H9 (cell line): ENCODE results near the gene CACNA2D4. TPM values are rescaled to one million over a fixed set of nuclear protein-coding genes. Genes with fewer than 3 reads are reported as not detected.

Experiments used
- DNase-seq: peaks from one replicate; pipeline ENCODE4 v3.0.0-alpha.2; 2017
- H2AFZ ChIP-seq: one replicate; pipeline ENCODE4 v1.6.1; 2013; ENCODE audit warnings: mild to moderate bottlenecking, low read length, control low read depth, moderate library complexity
- H2AK5ac ChIP-seq: 2 replicates; pipeline ENCODE4 v1.6.1; 2013; ENCODE audit warnings: low read length, control low read depth, mixed read lengths; ENCODE audit not compliant: insufficient read length
- H2BK120ac ChIP-seq: one replicate; pipeline ENCODE4 v1.6.1; 2013; ENCODE audit warnings: low read depth, mild to moderate bottlenecking, low read length, control low read depth, inconsistent platforms; ENCODE audit not compliant: poor library complexity, severe bottlenecking
- H2BK12ac ChIP-seq: 2 replicates; pipeline ENCODE4 v1.6.1; 2013; ENCODE audit warnings: low read length, control low read depth, mixed read lengths, low read depth; ENCODE audit not compliant: insufficient read length
- H2BK15ac ChIP-seq: 2 replicates; pipeline ENCODE4 v1.6.1; 2013; ENCODE audit warnings: low read depth, low read length, control low read depth
- H2BK20ac ChIP-seq: one replicate; pipeline ENCODE4 v1.6.1; 2013; ENCODE audit warnings: low read depth, mild to moderate bottlenecking, low read length, control low read depth, inconsistent platforms; ENCODE audit not compliant: poor library complexity, severe bottlenecking
- H2BK5ac ChIP-seq: 2 replicates; pipeline ENCODE4 v1.6.1; 2013; ENCODE audit warnings: low read length, control low read depth, mixed read lengths; ENCODE audit not compliant: insufficient read length
- H3K14ac ChIP-seq: 2 replicates; pipeline ENCODE4 v1.6.1; 2013; ENCODE audit warnings: low read length, control low read depth; ENCODE audit not compliant: insufficient read depth
- H3K18ac ChIP-seq: 2 replicates; pipeline ENCODE4 v1.6.1; 2013; ENCODE audit warnings: low read depth, mild to moderate bottlenecking, mixed read lengths, low read length, control low read depth; ENCODE audit not compliant: insufficient read length
- H3K23ac ChIP-seq: 2 replicates; pipeline ENCODE4 v1.6.1; 2013; ENCODE audit warnings: low read length, control low read depth, mixed read lengths, low read depth; ENCODE audit not compliant: insufficient read length
- H3K23me2 ChIP-seq: 2 replicates; pipeline ENCODE4 v1.6.1; 2013; ENCODE audit warnings: low read depth, mild to moderate bottlenecking, mixed read lengths, low read length, control low read depth; ENCODE audit not compliant: insufficient read length, poor library complexity, severe bottlenecking
- H3K27ac ChIP-seq: 2 replicates; pipeline ENCODE4 v1.5.1; 2013; ENCODE audit warnings: low read length, control low read depth, mixed read lengths, low read depth; ENCODE audit not compliant: insufficient read length
- H3K27me3 ChIP-seq: 2 replicates; pipeline ENCODE4 v1.6.1; 2013; ENCODE audit warnings: low read length, control low read depth, inconsistent platforms; ENCODE audit not compliant: insufficient read depth
- H3K4ac ChIP-seq: 2 replicates; pipeline ENCODE4 v1.6.1; 2013; ENCODE audit warnings: low read depth, mild to moderate bottlenecking, control low read depth, inconsistent platforms, low read length, moderate library complexity
- H3K4me1 ChIP-seq: 2 replicates; pipeline ENCODE4 v1.6.1; 2013; ENCODE audit warnings: low read length, control low read depth, inconsistent platforms; ENCODE audit not compliant: insufficient read depth
- H3K4me2 ChIP-seq: 2 replicates; pipeline ENCODE4 v1.6.1; 2013; ENCODE audit warnings: low read length, control low read depth, mixed read lengths; ENCODE audit not compliant: insufficient read length, insufficient read depth
- H3K56ac ChIP-seq: 2 replicates; pipeline ENCODE4 v1.6.1; 2013; ENCODE audit warnings: low read depth, mild to moderate bottlenecking, mixed read lengths, low read length, control low read depth; ENCODE audit not compliant: insufficient read length
- H3K79me1 ChIP-seq: 2 replicates; pipeline ENCODE4 v1.6.1; 2013; ENCODE audit warnings: low read depth, mild to moderate bottlenecking, moderate library complexity, low read length, control low read depth, inconsistent platforms; ENCODE audit not compliant: insufficient read depth, poor library complexity, severe bottlenecking
- H3K79me2 ChIP-seq: 2 replicates; pipeline ENCODE4 v1.6.1; 2013; ENCODE audit warnings: low read length, control low read depth, inconsistent platforms; ENCODE audit not compliant: insufficient read depth
- H3K9ac ChIP-seq: 2 replicates; pipeline ENCODE4 v1.6.1; 2013; ENCODE audit warnings: low read length, control low read depth, mixed read lengths; ENCODE audit not compliant: insufficient read length; ENCODE audit errors: extremely low read depth
- H3K9me3 ChIP-seq: one replicate; pipeline ENCODE4 v1.6.1; 2013; ENCODE audit warnings: low read depth, low read length, inconsistent platforms; ENCODE audit not compliant: control insufficient read depth
- H3T11ph ChIP-seq: one replicate; pipeline ENCODE4 v1.6.1; 2013; ENCODE audit warnings: mild to moderate bottlenecking, low read length, control low read depth, inconsistent platforms
- H4K20me1 ChIP-seq: one replicate; pipeline ENCODE4 v1.6.1; 2013; ENCODE audit not compliant: control insufficient read depth, insufficient read length, insufficient read depth
- H4K5ac ChIP-seq: 2 replicates; pipeline ENCODE4 v1.6.1; 2013; ENCODE audit warnings: low read depth, mild to moderate bottlenecking, mixed read lengths, low read length, control low read depth; ENCODE audit not compliant: insufficient read length
- H4K8ac ChIP-seq: replicated peaks from 2 replicates; pipeline ENCODE4 v1.6.1; 2013; ENCODE audit warnings: low read length, control low read depth, mixed read lengths, low read depth; ENCODE audit not compliant: insufficient read length
- H4K91ac ChIP-seq: 2 replicates; pipeline ENCODE4 v1.6.1; 2013; ENCODE audit warnings: low read depth, mild to moderate bottlenecking, moderate library complexity, mixed read lengths, low read length, control low read depth; ENCODE audit not compliant: insufficient read length
- H3K27ac Mint-ChIP-seq, 3 experiments: 2 replicates in 2 of 3; 3 replicates in 1 of 3; pipeline ENCODE4 v1.8.0; 2020 to 2021; ENCODE audit warnings: mixed read lengths in 3 of 3, mild to moderate bottlenecking in 1 of 3, moderate library complexity in 1 of 3
- H3K27me3 Mint-ChIP-seq: 2 replicates; pipeline ENCODE4 v1.8.0; 2021; ENCODE audit warnings: low read depth, mild to moderate bottlenecking, moderate library complexity, mixed read lengths
- H3K36me3 Mint-ChIP-seq, 3 experiments: 2 replicates in 2 of 3; 3 replicates in 1 of 3; pipeline ENCODE4 v1.8.0; 2020 to 2021; ENCODE audit warnings: low read depth in 3 of 3, mixed read lengths in 3 of 3; ENCODE audit not compliant: insufficient read depth in 1 of 3
- H3K4me1 Mint-ChIP-seq, 2 experiments: 2 replicates each; pipeline ENCODE4 v1.8.0; 2020; ENCODE audit warnings: mixed read lengths in 2 of 2
- H3K4me3 Mint-ChIP-seq, 2 experiments: 2 replicates in 1 of 2; 3 replicates in 1 of 2; pipeline ENCODE4 v1.8.0; 2020 to 2021; ENCODE audit warnings: mild to moderate bottlenecking in 2 of 2, mixed read lengths in 2 of 2, moderate library complexity in 1 of 2
- H3K9me3 Mint-ChIP-seq, 2 experiments: 2 replicates in 1 of 2; 3 replicates in 1 of 2; pipeline ENCODE4 v1.8.0; 2020; ENCODE audit warnings: mild to moderate bottlenecking in 2 of 2, mixed read lengths in 2 of 2, moderate library complexity in 1 of 2
- WGBS: extraction: QIAGEN DNeasy Blood & Tissue Kit; methylation state at CpG from one replicate; pipeline ENCODE4 v1.1.7; 2013; ENCODE audit warnings: missing lambda C conversion rate, low lambda C conversion rate, mixed read lengths; ENCODE audit not compliant: insufficient read length; ENCODE audit errors: extremely low coverage; 5-methylcytosine and 5-hydroxymethylcytosine counted together
- total RNA-seq: library from RNA; stranded (reverse); gene quantifications from 2 replicates; pipeline ENCODE4 v1.2.1, GENCODE V29; 2021
- TF ChIP-seq, protein P1 (sequence below): fragments of 200-600 bp; sonication (generic); conservative IDR thresholded peaks from 3 replicates; pipeline ENCODE4 v1.8.0; 2021; ENCODE audit warnings: antibody characterized with exemption, mild to moderate bottlenecking

Gene CACNA2D4
- total RNA-seq, 1 experiment from 2014 or later, result 0.79 TPM

GRCh38 chr12:1768615-1769014, 149.8 kb downstream of the CACNA2D4 start:
- Histone ChIP-seq H3K9me3 (no peaks in the 10 kb centered on the region), H2BK120ac (no peak overlapping the region), H3T11ph (no peak overlapping the region), H2AFZ (no peak overlapping the region), H3K14ac (no peak overlapping the region), H4K8ac (no peak overlapping the region), H3K4me2 (no peak overlapping the region), H3K27me3 (no peaks in the 10 kb centered on the region), H3K27ac (no peak overlapping the region), H3K56ac (no peak overlapping the region), H3K18ac (no peak overlapping the region), H3K23ac (no peak overlapping the region), H2BK12ac (no peak overlapping the region), H2BK15ac (no peak overlapping the region), H2BK5ac (no peak overlapping the region), H2BK20ac (no peak overlapping the region), H3K4me1 (no peaks in the 10 kb centered on the region), H3K79me1 (peaks cover 3% of the 10 kb centered on the region), H3K9ac (no peak overlapping the region), H3K4ac (no peak overlapping the region), H2AK5ac (no peak overlapping the region), H4K5ac (no peak overlapping the region), H4K20me1 (no peaks in the 10 kb centered on the region), H3K79me2 (peaks cover 2% of the 10 kb centered on the region; the same call in 1 of the 2 replicates), H3K23me2 (no peaks in the 10 kb centered on the region), H4K91ac (no peak overlapping the region)
- no peak for DNase-seq
- Mint-ChIP-seq H3K4me1 (peaks cover 8 to 15% of the 10 kb centered on the region in 2 experiments), H3K27ac (no peak overlapping the region), H3K9me3 (no peaks in the 10 kb centered on the region), H3K4me3 (no peak overlapping the region), H3K36me3 (peaks cover 0 to 8% (median 5%) of the 10 kb centered on the region in 3 experiments; a peak in 4 of 7 replicates), H3K27me3 (no peaks in the 10 kb centered on the region)
- no CpG with 5 or more reads among the region's 1 CpG for WGBS
- TF ChIP-seq, protein P1, sequence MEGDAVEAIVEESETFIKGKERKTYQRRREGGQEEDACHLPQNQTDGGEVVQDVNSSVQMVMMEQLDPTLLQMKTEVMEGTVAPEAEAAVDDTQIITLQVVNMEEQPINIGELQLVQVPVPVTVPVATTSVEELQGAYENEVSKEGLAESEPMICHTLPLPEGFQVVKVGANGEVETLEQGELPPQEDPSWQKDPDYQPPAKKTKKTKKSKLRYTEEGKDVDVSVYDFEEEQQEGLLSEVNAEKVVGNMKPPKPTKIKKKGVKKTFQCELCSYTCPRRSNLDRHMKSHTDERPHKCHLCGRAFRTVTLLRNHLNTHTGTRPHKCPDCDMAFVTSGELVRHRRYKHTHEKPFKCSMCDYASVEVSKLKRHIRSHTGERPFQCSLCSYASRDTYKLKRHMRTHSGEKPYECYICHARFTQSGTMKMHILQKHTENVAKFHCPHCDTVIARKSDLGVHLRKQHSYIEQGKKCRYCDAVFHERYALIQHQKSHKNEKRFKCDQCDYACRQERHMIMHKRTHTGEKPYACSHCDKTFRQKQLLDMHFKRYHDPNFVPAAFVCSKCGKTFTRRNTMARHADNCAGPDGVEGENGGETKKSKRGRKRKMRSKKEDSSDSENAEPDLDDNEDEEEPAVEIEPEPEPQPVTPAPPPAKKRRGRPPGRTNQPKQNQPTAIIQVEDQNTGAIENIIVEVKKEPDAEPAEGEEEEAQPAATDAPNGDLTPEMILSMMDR, result no peak
